GM19397 (cell line): ENCODE results near the gene CD9.
A peak's percentile ranks its signal among the peaks of the same experiment; 100 is the strongest.

ENCODE experiments used
- ATAC-seq: cut with Tn5 transposase; IDR thresholded peaks from one replicate; pipeline ENCODE4 v1.9.1; 2021; ENCODE audit warnings: mild to moderate bottlenecking, moderate library complexity; ENCODE audit not compliant: unreplicated experiment

The CD9 gene

DNA sequence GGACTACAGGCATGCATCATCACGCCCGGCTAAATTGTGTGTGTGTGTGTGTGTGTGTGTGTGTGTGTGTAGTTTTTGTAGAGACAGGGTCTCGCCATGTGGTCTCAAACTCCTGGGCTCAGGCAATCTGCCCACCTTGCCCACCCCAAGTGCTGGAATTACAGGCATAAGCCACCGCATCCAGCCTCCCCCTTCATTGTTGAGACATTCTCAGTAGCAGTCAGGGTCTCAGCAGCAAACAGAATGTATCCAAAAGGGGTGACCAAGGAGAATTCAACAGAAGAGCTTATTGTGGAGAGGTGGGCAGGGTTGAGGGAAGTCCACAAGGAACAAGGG, 73.0 kb downstream of the CD9 start:
- no peak for ATAC-seq

DNA sequence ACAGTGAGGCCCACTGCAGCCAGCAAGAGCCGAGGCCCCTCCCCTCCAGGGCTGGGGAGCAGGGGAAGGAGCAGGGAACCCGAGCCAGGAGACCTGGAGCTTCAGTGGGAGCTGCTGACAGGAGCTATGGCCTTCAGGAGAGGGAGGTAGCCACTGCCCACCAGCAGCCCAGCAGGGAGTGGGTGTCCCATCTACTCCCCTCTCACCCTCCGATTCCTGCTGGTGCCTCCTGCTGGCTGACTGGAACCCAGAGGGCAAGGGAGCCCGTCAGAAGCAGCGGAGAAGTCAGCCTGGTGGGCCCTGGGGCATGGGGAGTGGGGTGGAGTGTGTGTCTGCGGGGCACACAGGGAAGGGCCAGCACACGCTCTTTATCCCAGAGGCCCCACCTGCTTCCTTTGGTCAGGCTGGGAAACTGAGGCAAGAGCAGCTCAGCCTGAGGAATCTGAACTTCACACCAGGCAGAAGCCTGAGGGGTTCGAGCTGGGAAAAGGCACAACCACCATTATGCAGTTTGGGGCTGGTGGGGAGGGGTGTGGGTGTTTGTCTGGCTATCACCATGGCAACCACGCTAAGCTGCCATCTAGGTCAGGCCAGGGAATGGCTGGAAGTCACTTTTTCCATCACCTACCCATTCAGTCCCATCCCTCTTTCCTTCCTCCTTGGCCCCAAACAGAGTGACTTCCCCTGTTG, 73.5 kb downstream of the CD9 start:
- no peak for ATAC-seq

DNA sequence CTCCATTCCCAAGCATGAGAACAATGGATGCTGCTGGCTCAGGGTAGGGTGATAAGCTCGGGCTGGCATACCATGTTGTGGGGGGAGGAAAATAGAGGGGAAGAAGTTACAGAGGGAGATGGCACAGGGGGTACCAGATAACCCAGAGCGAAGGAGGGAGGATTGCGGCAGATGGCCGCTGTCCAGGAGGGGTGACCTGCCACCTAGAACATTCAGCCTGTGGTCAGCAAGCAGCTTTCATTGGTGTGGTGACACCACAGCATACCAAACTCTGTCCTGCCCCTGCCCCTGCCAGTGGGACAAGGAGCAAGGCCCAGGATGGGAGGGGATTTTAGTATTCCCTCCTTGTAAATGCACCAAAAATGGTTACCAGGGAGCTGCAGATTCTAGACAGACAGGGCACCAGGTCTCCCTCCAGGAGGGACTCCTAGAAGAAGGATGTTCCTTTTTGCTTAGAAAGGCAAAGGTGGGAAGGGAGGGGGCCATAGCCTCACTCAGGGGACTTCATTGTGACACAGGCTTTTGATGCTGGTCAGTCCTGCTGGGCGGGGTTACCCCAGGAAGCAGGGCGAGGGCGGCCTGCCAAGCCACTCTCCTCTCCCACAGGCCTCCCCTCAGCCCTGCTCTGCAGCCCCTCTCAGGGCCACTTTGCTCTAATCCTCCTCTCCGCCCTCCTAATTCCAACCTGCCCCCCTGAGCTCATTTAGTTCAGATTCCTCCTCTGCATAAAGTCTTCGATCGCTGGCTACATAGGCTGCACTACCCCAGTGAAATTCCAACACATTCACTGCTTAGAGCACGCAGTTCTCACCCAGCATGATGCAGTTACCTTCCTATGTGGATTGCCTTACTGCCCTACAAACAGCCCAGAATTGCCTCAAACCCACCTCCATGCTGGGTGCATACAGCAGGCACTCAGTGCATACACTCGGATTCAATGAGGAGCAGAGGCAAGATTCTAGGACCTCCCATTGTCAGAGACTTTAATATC, 74.3 kb downstream of the CD9 start:
- ATAC-seq, result no peak

DNA sequence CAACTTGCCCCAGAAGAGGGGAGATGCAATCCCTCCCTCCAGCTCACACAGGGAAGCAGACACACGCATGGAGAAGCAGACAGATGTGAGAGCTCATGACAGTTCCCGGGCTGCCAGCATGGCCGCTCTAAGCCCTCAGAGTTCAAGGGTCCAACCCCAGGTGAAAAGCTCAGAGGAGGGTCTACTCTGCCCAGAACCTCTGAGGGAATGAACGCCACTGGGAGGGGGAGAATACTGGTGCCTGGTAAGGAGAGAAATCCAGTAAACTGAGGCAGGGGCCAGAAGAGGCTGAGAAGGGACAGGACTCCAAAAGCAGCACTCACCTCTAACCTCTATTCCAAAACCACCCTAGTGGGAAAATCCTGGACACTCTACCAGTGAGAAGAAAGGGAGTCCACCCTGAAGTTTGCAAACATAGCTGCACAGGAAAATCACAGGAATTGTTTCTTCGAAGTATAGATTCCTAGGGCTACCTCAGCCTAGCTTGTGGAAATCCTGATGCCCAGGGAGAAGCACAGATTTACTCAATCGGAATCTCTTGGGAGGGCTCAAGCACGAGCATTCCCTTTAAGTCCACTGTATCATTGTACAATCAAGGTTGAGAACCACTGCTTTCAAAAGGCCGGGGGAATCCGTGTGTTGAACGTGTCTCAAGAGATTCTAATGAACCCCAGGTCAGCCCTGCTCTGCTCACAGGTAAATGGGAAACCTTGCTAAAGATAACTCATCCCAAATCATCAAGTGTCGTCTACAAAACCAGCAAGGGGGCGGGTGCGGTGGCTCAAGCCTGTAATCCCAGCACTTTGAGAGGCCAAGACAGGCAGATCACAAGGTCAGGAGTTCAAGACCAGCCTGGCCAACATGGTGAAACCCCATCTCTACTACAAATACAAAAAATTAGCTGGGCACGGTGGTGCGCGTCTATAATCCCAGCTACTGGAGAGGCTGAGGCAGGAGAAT, 76.0 kb downstream of the CD9 start:
- ATAC-seq, result no peak

DNA sequence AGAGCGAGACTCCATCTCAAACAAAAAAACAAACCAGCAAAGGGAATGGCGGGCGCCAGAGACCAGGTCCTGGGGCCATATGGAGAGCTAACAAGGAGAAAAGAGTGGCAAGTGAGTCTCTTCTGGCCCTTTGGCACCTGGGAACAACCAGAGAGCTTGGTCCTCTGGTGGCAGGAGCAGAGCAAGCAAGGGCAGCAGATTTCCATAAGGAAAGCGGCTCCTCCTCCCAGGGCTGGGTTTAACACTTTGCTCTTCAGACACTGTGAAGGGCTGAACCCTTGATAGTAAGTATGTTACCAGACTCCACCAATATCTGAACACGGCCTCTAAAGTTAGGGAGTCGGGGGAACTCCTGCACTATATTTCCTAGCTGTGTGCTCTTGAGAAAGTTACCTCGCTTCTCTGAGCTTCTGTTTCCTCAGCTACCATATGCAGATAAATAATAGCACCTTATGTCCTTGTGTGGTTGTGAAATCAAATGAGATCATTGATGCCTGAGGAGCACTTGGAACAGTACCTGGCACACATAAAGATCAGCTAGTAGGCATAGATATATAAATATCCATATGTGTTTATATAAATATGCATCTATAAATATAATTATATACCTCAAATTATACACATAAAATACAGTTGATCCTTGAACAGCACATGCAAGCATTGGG, 76.9 kb downstream of the CD9 start:
- ATAC-seq, result no peak

DNA sequence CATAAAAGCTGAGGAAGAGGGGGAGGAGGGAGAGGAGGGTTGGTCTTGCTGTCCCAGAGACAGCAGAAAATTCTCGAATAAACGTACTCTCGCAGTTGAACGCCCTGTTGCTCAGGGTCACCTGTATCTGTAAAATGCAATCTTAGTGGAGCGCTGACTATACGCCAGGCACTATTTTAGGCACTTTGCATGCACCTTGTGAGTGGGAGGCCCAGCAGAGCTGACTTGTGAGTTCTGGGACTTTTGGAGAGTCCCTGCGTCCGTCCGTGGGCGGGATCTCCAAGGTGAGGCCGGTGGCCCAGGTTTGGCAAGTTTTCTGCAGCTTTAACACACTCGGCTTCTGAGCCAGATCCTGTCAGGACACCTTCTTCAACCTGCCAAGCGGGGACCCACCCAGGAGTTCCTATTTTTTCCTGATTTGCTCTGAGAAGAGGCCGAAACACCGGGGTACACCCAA, 77.8 kb downstream of the CD9 start:
- ATAC-seq, result peak; percentile 22

DNA sequence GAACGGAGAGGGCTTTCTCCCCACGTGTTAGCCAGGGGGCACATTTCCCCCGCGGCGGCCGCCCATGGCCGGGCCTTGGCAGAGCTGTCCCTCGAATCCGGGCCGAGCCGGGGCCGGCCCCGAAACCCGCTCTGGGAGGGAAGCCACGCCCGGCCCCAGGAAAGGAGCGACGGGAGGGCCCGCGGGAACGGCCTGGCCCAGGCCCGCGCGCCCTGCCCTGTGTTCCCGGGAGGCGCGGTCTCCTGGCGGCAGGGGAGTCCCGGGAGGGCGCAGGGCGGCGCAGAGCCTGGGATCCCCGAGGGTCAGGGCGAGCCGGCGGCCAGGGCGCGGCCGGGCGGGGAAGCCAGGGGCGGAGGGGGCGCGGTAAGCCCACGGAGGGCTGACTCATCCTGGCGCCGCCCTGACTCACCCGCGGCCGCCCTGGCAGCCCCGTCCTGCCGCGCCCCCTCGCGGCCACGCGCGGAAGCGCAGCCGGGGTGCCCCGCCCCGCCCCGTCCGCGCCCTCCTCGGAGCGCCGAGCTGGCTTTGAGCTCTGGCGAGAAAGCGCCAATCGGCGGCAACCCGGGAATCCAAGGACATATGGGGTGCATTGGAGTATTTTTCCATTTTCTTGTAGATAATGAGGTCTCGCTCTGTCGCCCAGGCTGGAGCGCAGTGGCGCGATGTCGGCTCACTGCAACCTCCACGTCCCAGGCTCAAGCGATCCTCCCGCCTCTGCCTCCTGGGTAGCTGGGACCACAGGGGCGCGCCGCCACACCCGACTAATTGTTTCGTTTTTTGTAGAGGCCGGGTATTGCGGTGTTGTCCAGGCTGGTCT, 78.4 kb downstream of the CD9 start:
- ATAC-seq, result peak; percentile 74

DNA sequence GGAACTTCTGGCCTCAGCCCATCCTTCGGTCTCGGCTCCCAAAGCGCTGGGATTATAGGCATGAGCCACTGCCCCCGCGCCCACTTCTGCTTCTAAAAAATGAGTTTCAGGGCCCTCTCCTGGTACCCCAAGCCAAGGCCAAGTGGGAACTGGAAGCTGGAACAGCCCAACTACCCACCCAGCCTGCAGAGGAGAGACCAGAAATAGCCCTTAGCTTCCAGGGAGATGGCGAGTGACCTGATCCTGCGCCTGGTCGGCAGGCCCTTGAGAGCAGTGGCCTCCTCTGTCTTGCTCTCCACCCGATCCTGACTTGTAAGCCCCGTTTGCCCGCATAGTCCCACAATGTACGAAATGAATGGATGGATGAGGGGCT, 79.0 kb downstream of the CD9 start:
- ATAC-seq, result no peak

DNA sequence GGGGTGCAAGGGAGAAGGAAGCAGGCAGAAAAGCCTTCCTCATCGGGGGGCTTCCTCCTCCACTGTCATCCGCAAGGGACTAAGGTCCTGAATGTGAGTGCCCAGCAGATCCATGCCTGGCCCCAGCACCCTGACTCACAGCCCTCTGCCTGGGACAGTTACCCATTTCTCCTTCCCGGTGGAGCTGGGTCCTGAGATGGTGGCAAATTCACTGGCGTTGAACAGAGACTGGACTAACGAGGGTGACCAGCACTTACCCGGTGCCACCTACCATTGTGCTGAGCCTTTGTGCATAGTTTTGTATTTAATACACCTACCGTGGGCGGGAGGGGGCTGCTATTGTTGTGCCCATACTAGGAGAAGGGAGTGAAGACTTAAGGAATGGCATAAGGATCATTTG, 79.4 kb downstream of the CD9 start:
- ATAC-seq, result no peak

DNA sequence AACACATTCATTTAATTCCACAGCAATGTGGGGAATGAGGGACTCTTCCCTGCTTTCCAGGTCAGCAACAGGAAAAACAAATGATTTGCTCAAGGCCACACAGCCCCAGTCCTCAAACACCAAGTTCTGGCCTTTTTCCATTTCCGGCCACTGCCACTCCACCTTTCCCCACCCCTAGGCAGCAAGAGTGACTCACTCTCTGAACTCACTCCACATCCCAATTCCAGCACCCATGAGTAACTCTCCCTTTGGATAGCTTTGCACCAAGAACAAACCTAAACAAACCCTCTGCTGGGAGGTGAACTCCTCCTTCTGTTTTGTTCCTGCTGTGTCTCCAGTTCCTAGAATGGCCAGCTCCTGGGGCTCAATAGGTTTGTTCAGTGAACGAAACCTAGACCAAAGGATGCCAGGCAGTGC, 79.9 kb downstream of the CD9 start:
- no peak for ATAC-seq

DNA sequence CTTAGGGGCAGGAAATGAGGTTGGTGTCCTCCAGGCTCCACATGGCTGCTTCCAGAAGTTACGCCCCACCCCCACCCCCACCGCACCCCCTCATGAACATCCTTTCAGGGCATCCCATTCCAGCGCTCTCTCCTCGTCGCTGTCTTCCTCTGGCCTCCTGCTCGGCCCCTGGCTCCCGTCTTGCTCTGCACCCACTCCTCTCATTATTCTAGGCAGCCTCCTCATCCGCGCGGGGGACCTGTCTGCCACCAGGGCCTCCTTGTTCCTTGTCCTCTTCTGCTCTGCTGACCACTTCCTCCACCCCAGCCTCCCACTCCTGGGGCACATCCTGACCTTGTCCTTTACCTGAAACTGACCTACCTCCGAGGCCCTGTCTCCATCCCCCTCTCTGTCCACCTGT, 80.5 kb downstream of the CD9 start:
- ATAC-seq, result no peak

DNA sequence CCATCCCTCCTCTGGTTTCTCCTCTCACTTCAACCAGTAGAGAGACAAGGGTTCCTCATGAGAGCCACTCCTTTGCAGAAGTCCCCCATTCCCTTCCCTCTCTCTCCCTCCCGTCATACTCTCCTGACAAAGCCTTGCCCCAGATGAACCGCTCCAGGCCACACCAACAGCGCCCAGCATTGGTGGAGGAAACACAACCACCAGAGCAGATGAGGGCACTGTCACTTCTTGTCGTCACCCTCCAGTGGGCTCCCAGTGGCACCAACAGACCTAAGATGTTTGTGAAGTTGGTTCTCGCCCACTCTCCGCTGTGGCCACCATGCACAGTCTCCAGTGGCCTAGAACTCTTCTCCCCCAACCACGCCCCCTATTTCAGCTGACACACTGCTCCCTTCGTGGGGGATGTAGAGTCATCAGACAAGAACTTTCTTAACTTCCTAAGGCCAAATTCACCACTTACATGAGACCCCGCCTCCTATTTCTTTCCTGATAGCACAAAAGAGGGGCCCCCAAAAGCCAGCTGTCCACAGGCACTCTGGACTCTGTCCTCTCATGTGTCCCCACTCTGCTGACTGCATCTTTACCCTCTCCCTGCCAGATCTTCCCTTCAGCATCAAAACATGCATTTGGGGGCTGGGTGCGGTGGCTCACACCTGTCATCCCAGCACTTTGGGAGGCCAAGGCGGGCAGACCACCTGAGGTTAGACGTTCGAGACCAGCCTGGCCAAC, 81.0 kb downstream of the CD9 start:
- no peak for ATAC-seq

DNA sequence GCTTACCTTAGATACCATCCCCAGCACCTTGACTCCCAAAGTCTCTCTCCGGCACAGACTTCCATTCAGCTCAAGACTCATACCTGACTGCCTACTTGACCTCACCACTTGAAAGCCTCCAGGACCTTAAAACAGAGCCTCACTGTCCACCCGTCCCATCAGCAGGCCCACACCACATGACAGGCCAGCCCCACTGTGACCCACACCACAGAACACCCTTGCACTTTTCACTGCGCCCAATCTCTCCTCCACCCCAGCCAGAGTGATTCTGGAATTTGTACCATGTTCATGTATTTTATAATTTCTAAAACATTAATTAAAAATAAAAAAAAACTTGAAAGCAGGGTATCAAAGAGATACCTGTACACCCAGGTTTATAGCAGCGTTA, 82.2 kb downstream of the CD9 start:
- no peak for ATAC-seq

DNA sequence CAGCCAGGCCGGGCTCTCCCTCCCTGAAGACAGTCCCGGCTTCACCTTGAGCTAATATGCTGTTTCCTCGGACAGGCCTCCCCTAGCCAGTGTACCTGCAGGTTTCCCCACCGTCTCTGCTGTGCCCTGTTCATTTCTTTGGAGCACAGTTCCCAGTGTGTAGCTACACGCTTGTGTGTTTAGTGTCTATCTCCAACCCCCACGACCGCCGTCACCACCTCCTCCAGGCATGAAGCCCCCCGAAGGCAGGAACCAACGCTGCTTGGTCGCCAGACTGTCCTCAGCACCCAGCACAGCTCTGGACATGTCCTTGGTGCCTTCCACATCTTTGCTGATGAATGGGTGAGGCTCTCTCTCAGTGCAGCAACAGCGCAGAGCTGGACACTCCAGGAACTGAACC, 84.1 kb downstream of the CD9 start:
- ATAC-seq, result no peak

DNA sequence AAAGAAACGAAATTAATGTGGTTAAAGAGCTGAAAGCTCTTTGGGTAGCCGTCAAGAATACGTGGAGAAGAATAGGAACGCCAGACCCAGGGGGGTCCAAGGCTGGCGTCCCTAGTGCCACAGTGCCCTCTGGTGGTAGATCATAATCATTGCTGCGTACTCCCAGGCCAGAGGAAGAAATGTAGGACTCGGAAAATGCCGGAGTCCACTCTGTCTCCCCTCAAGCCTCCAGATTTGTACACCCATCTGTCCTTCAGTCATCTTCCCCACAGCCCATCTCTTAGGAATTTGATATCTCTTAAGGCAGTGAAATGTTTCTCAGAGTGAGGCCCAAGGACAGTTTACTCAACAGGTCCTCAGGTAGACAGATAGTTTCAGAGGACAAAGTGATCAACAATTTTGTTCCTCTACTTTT, 84.9 kb downstream of the CD9 start:
- no peak for ATAC-seq

DNA sequence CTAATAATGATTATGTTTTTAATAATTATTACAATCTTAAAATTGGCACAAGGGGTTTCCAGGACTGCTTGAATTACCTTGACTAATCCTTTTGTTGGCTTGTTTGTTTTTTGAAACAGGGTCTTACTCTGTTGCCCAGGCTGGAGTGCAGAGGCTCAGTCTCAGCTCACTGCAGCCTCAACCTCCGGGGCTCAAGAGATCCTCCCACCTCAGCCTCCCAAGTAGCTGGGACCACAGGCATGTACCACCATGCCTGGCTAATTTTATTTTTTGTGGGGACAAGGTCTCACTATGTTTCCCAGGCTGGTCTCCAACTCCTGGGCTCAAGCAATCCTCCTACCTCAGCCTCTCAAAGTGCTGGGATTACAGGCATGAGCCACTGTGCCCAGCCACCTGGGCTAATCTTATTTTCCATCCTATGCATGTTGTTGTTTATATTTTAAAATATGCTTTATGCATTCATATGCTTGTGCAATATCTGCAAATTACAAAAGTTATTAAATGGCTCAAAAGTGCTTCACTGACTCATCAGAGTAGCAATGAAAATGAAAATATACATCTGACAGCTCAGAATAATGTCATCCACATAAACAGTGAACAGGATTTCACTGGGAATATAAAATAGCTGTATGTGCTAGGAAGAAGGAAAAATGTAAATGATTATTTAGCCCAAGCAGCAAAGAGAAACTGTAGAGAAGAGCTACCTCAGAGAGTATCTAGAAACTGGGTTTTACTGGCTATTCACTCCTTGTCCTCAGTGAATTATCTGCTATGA, 85.5 kb downstream of the CD9 start:
- ATAC-seq, result no peak
